Hindlimb muscle (tissue), 1 donor: ENCODE measurements around the gene ZNF503. TPM values are rescaled to one million over a fixed set of nuclear protein-coding genes. Genes with fewer than 3 reads are reported as not detected.
A peak's percentile ranks its signal among the peaks of the same experiment; 100 is the strongest.

ENCODE experiments used
- DNase-seq: peaks from one replicate; pipeline ENCODE4 v3.0.0-alpha.2; 2013
- polyA plus RNA-seq: library from polyadenylated mRNA; unstranded; fragments of 120-200 nt; gene quantifications from one replicate; pipeline ENCODE4 v1.2.1, GENCODE V29; 2013; ENCODE audit not compliant: insufficient read length

ZNF503 gene
- 9.7 TPM for polyA plus RNA-seq

DNA sequence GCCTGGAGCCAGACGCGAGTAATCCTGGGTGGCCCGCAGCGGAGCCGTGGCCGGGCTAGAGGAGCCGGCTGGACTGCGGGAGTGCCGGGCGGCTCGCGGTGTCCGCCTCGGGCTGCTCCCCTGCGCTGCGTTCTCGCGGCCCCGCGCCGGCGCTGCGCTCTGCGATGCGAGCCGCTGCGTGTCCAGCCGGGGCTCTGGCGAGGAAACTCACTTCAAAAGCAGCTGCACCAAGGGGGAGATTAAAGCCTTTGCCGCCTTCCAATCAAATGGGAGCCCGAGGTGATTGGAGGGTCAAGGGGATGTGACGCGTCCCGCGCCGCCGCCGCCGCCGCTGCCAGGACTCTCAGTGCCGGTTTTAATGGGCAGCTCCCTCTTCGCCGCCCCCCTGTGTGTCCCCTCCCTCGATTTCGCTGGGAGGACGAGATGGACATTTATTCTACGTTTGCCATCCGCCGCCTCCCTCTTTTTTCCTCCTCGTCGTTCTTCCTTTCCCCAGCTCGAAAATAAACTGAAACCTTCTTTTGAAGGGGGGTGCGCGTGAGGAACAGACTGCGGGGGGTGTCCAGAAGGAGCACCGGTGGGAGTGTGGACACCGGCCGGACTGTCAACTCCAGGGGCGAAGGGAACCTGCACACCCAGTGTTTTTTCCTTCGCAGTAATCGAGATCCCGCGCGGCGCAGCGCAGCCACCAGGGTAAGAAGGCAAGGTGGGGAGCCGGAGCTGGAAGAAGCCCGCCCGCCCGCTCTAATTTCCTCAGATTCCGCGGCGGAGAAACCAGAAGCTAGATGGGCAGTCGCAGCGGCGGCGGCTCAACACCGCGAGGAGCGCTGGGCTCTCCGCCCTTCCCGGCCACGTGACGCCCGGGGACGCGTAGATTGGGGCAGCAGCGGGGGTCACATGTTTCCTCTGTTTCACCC is at the start of gene ZNF503:
ZNF503 (minus strand) TSS at position 196 of the 917 bp plus-strand sequence. CDS start 345 bp downstream, outside the sequence.
- DNase-seq: peak; percentile 96

DNA sequence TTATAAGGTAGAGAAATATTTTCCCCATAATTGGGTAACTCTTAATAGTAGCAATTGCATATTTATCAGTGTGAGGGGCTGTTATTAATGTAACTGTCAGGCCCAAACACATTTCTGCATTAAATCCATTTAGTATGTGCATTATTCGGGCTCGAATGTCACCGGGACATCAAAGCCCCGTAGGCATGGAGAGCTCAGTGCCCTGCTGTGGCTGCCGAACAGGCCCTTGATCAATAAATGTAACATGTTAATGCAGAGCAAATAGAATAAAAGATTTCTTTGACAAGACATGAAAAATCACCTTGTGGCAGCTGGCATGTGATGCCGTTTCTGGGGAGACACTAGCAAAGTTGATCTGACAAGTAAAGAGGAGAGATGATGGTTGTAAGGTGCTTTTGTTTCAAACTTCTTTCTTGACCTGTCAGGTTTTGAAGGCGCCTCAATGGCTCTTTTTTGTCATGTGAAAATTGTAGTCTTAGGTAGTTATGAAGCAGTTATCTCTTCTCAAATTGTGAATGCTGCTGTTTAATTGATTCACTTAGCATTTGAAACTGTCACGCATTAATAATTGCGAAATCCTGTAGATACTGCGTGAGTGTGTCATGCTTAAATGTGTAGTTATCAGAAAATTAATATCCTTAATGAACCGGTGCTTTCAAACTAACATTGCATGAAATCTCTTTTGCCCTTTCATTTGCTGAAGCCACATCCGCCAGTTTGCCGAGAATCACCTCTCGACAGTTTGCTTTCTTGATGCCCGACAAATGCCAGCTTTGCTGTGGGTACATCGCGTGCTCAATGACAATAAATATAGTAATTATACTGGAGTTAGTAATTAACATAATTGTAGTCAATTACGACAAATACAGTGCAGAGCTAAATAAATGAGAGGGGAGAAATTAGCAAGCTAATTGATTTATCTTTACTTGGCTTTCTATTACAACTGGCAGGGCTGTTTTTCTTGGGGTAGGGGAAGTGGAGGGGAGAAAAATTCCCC is 49.4 kb upstream of the ZNF503 start:
- no peak for DNase-seq

DNA sequence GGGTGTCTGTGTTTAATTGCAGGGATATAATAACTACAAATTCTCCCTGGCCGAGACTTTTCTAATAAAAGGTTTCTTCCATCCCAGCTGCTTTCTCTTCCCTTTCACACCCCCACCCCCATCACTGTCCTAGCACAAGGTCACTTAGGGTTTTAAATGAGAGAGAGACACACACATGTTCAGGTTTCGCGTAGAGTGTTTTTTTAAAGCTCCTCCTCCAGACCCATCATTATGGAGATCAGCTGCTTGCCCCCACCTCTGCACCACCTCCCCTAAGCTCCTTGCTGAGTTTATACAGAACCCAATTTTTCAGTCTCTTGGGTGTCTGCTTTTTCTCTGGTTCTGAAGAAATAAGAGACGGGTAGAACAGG is 48.5 kb upstream of the ZNF503 start:
- DNase-seq: no peak

- no peak for DNase-seq
These were observed 48.0 kb upstream of the ZNF503 start for GRCh38 chr10:75449382-75450074.

DNA sequence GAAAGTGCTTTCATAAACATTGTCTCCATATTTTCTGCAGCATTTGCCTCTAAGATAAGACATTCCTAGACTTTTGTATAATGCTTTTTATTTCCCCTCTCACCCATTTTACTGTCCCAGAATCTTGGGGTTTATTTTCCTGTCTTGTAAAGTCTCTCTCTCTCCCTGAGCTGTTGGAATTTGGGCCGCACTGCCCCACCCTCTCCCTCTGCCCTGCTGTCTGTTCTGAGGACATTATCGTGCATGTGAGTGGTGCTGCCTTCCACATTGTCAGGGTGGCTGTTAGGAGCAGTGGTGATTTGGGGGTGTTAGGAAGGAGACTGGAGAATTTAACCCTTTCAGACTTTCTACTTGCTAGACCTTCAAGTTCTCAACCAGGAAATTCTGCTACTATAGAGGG is 46.6 kb upstream of the ZNF503 start:
- DNase-seq: no peak

GRCh38 chr10:75446508-75446907 is 44.9 kb upstream of the ZNF503 start:
- DNase-seq: no peak

DNA sequence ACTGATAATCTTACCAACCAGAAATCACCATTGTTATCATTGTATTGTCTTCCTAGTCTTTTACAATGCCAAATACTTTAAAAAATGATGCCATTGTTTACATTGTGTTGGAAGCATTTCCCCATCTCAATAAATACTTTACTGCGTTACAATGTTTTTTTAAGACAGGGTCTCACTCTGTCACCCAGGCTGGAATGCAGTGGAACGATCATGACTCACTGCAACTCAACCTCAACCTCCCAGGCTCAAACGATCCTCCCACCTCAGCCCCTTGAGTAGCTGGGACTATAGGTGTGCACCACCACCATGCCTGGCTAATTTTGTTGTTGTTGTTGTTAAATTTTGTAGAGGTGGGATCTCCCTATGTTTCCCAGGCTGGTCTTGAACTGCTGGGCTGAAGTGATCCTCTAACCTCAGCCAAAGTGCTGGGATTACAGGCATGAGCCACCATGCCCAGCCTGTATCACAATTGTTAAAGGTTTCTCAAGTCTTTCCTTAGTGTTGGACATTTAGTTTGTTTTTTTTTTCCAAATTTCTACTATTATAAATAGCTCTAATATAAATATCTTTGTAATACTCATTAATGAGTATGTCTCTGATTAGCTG is 43.3 kb upstream of the ZNF503 start:
- no peak for DNase-seq

DNA sequence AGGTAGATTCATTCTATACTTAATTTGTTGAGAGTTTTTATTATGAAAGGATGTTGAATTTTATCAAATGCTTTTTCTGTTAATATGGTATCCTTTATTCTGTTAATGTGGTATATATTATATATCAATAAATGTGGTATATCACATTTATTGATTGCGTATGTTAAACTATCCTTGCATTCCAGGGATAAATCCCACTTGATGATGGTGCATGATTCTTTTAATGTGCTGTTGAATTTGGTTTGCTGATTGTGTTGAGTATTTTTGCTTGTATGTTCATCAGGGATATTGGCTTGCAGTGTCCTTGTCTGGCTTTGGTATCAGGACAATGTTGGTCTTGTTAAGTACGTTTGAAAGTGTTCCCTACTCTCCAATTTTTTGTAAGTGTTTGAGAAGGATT is 41.8 kb upstream of the ZNF503 start:
- no peak for DNase-seq

DNA sequence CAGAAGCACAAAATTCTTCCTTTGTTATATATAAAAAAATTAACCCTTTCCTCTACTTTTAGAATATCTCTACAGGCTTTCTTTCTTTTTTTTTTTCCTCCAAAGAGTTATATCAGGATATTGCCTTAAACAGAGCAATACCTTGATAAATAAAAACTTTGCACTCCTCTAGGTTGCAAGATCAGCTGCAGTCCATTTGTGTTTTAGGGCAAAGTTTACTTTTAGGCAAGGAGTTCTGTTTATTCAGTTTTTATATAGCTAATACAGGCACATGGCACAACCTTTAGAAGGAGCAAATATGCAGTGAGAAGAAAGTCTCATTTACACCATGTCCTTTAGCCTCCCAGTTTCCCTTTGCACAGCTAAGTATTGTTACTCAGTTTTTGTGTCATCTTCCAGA is 40.1 kb upstream of the ZNF503 start:
- no peak for DNase-seq

- no peak for DNase-seq
These were observed 39.6 kb upstream of the ZNF503 start for GRCh38 chr10:75441196-75441595.

DNA sequence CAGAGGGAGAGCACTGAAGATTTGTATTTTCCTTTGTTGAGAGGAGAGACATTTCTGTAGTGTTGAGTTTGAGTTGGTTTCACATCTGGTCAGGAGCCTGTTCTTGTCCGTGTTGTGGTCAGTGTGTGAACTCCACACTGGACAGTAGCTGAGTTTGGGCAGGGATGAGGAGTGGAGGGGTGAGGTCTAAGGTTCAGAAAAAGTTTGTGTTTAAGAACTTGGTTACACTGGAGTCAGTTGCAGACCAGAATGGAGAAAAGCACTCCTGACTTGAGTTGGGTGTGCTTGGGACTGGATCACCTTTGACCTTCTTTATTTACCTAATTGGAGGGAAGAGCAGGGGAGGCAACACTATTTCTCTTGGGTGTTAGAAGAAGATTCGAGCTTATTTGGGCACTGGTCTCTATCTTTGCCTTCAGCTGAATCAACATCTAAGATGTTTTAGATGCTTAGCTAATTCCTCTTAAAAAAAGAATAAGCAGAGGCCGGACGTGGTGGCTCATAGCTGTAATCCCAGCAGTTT is 38.8 kb upstream of the ZNF503 start:
- no peak for DNase-seq

- DNase-seq: no peak
These were observed 38.2 kb upstream of the ZNF503 start for GRCh38 chr10:75439811-75440210.

- DNase-seq: no peak
These were observed 36.7 kb upstream of the ZNF503 start for GRCh38 chr10:75438275-75438674.

DNA sequence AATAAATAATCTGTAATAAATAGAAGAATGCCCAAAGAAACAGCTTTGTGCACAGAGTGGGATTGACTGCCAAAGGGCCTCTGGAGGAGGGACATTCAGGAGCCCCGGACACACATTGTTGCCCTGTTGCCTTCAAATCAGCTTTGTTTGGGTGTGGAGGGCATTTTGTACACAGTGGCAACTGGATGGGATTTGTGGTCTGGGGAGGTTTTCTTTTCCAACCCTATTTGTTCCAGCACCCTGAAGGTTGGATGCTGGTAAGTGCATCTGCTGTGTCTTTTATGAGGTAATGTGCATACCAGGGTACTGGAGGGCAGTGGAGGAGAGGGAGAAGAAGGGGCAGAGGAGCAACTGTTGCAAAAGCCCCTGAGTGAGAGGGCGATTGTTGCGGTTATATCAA is 36.1 kb upstream of the ZNF503 start:
- no peak for DNase-seq

GRCh38 chr10:75436896-75437295 is 35.3 kb upstream of the ZNF503 start:
- no peak for DNase-seq

GRCh38 chr10:75435291-75435690 is 33.7 kb upstream of the ZNF503 start:
- no peak for DNase-seq

DNA sequence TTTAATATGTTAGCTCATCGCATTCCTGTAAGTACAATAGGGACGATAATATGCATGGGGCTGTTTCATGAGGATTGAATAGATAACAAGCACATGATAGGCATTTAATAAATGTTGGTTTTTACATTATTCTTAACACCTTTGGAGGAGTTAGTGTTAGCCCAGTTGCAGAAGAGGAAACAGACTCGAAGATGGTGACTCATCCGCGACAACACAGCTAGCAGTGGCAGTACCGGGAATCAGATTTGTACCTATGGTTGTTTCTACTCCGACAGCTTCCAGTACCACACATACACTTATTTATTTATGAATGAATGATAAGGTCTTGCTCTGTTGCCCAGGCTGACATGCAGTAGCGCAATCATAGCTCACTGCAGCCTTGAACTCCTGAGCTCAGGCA is 32.7 kb upstream of the ZNF503 start:
- no peak for DNase-seq

DNA sequence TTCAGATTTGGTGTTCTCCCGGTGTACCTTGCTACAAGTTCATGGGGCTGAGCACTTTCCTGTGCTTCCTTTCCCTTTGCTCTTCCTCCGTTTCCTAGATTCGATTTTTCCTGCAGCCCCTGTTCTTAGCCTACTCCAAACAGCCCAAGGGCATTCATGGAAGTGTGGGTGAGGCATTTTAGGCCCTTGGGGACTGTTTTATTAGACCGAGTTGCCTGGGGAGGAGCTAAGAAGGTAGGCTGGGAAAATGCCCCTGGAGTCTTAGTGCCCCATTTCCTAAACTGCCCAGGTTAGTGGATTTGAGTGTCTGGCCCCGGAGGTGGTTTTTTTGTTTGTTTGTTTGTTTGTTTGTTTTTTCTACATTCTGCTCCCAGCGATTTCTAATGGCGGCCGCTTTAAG is 31.7 kb upstream of the ZNF503 start:
- DNase-seq: no peak

GRCh38 chr10:75432763-75433162 is 31.2 kb upstream of the ZNF503 start:
- no peak for DNase-seq

- no peak for DNase-seq
These were observed 30.6 kb upstream of the ZNF503 start for GRCh38 chr10:75432176-75432575.

DNA sequence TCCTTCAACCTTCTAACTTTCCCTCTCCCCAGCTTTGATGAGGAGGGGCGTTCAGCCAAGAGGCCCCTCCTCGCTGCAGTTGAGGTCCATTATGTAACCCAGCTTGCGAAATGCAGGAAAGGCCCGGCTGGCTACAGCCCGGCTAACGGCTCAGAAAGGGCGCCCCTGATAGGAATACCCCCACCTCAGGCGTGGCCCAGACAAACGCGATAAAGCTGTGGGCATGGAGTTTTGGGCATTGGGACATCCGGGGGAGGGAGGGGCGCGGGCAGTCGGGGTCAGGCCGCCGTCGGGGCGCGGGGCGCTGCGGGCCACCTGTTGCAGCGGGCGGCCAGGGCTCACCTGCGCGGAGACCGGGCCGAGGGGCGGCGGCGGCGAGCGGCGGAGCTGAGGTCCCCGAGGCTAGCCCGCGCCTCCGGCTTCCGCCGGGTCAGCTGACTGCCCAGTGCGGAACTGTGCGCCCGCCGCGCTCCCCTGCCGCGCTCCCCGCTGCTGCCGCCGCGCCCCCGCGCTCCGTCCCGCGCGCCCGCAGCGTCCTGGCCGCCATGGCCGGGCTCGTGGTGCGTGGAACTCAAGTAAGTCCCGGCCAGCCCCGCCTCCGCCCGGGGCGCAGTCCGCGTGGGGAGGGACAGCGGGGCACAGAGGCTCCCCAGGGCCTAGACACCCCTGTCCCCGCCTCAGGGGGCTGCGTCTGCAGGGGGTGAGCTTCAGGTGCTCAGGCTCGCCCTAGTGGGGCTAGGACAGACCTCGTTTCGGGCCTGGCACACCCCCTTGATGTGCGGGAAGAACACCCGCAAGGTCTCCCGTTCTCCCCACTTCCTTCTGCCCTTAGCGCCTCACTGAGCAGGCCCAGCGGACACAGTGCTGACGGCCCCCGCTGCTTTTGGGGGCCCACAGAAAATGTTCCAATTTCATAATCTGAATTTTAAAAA is 29.9 kb upstream of the ZNF503 start, which contains the start of gene LRMDA:
LRMDA (plus strand) TSS at position 445 of the 932 bp plus-strand sequence.
- DNase-seq: peak; percentile 43
